Fibroblast of peridontal ligament (primary cell): ENCODE data around the gene KIF2A.

Experiments
- DNase-seq: peaks from one replicate; pipeline ENCODE4 v3.0.0-alpha.2; 2010; ENCODE audit errors: extremely low read depth

The KIF2A gene

GRCh38 chr5:62385131-62385530 is 79.1 kb downstream of the KIF2A start:
- peak; percentile 23 for DNase-seq

- DNase-seq: no peak
Measured at GRCh38 chr5:62385816-62386400, 79.9 kb downstream of the KIF2A start.

- peak; percentile 70 for DNase-seq
Measured at GRCh38 chr5:62386824-62387223, 80.8 kb downstream of the KIF2A start.

GRCh38 chr5:62395210-62395950 is 89.4 kb downstream of the KIF2A start:
- peak; percentile 50 for DNase-seq

- peak; percentile 97 for DNase-seq
Measured at GRCh38 chr5:62403411-62404250, 97.6 kb downstream of the KIF2A start, which contains the start of gene DIMT1. TSS of gene DIMT1 (minus strand) at chr5:62403905. CDS start at chr5:62403772, 133 bp downstream.

GRCh38 chr5:62412549-62413329 is 106.7 kb downstream of the KIF2A start, which contains the start of gene IPO11:
TSS of gene IPO11 (plus strand) at chr5:62412763. CDS start at chr5:62437280, 24,517 bp downstream.
- peak; percentile 99 for DNase-seq

- DNase-seq: no peak
Measured at GRCh38 chr5:62413711-62414110, 107.7 kb downstream of the KIF2A start.

GRCh38 chr5:62418462-62419076 is 112.6 kb downstream of the KIF2A start:
- DNase-seq: no peak

- DNase-seq: no peak
Measured at GRCh38 chr5:62419609-62420008, 113.6 kb downstream of the KIF2A start.

- no peak for DNase-seq
Measured at GRCh38 chr5:62421414-62421813, 115.4 kb downstream of the KIF2A start.

- no peak for DNase-seq
Measured at GRCh38 chr5:62424763-62425162, 118.8 kb downstream of the KIF2A start.

- peak; percentile 8 for DNase-seq
Measured at GRCh38 chr5:62431735-62432620, 126.0 kb downstream of the KIF2A start.

- DNase-seq: no peak
Measured at GRCh38 chr5:62432621-62433064, 126.6 kb downstream of the KIF2A start.
